Tibial nerve (tissue), 3 donors: ENCODE results near the gene LRRC4C.

Experiments used
- CTCF ChIP-seq, 5 experiments: fragments of 200-600 bp in 3 of 5; fragments of 450-650 bp in 2 of 5; sonication (generic) in 3 of 5; IDR thresholded peaks; one replicate each; pipeline ENCODE4 v1.5.1; 2016 to 2019; ENCODE audit warnings: antibody characterized with exemption in 5 of 5, mild to moderate bottlenecking in 3 of 5, moderate library complexity in 2 of 5
- POLR2A ChIP-seq, 2 donors: fragments of 450-650 bp; IDR thresholded peaks; one replicate each; pipeline ENCODE4 v1.6.1; 2017; ENCODE audit warnings: antibody characterized with exemption in 2 of 2, mild to moderate bottlenecking in 2 of 2, moderate library complexity in 2 of 2

- no peak for TF ChIP-seq CTCF (IDR thresholded peaks at IDR 0.05)
- no peak for TF ChIP-seq POLR2A (IDR thresholded peaks at IDR 0.05)
These were observed 780.2 kb downstream of the LRRC4C start for GRCh38 chr11:40679276-40679675.
